ENCODE results near the gene RBP2. TPM values are rescaled to one million over a fixed set of nuclear protein-coding genes. Genes with fewer than 3 reads are reported as not detected.

The RBP2 gene
- polyA plus RNA-seq, 3 donors: not detected

- Histone ChIP-seq H3K9me3 (replicated peaks in 1 of 2; ENCODE audit: control insufficient read depth in 1 of 2, insufficient read depth in 1 of 2, low read length in 2 of 2) (no peaks in the 10 kb centered on the region), H4K20me1 (ENCODE audit: insufficient read depth, low read length) (no peaks in the 10 kb centered on the region), H3K9ac (ENCODE audit: insufficient read depth, low read length, poor library complexity, severe bottlenecking) (no peak overlapping the region), H3K4me1 (ENCODE audit: control insufficient read depth in 1 of 2, insufficient read depth in 2 of 2, low read length in 2 of 2) (no peaks in the 10 kb centered on the region), H3K79me2 (ENCODE audit: insufficient read depth, low read length) (no peaks in the 10 kb centered on the region), H2AFZ (ENCODE audit: insufficient read depth, low read depth, low read length, poor library complexity, severe bottlenecking) (no peak overlapping the region), H3K4me3 (replicated peaks in 1 of 3; ENCODE audit: low read depth in 2 of 3, low read length in 3 of 3) (no peak overlapping the region), H3K27me3 (ENCODE audit: control insufficient read depth in 2 of 2, insufficient read depth in 2 of 2, low read length in 2 of 2) (no peaks in the 10 kb centered on the region), H3K4me2 (replicated peaks; ENCODE audit: extremely low read depth, low read length, poor library complexity, severe bottlenecking) (no peak overlapping the region), H3K27ac (ENCODE audit: low read depth in 1 of 2, low read length in 2 of 2) (no peak overlapping the region), H3K36me3 (replicated peaks in 1 of 2; ENCODE audit: control insufficient read depth in 1 of 2, insufficient read depth in 2 of 2, low read length in 2 of 2) (no peaks in the 10 kb centered on the region)
- no peaks in the 10 kb centered on the region for H3K4me1 Mint-ChIP-seq
- no peaks in the 10 kb centered on the region for H3K9me3 Mint-ChIP-seq
- no peak overlapping the region for H3K27ac Mint-ChIP-seq
- TF ChIP-seq CTCF (IDR thresholded peaks at IDR 0.05): no peak
- no peak for DNase-seq
- no peak overlapping the region for H3K4me3 Mint-ChIP-seq
- no peaks in the 10 kb centered on the region for H3K27me3 Mint-ChIP-seq (ENCODE audit: low read depth in 3 of 3)
- H3K36me3 Mint-ChIP-seq: no peaks in the 10 kb centered on the region
- intact Hi-C loops (cut with micrococcal nuclease): no loop called here
These were observed 26.2 kb downstream of the RBP2 start for GRCh38 chr3:139450159-139450558.

GRCh38 chr3:139449566-139449965 is 26.8 kb downstream of the RBP2 start:
- intact Hi-C loops (cut with micrococcal nuclease): no loop called here
- Mint-ChIP-seq H3K9me3 (no peaks in the 10 kb centered on the region), H3K36me3 (no peaks in the 10 kb centered on the region), H3K27ac (no peak overlapping the region), H3K27me3 (ENCODE audit: low read depth in 3 of 3) (no peaks in the 10 kb centered on the region), H3K4me3 (no peak overlapping the region), H3K4me1 (no peaks in the 10 kb centered on the region)
- Histone ChIP-seq H3K9ac (ENCODE audit: insufficient read depth, low read length, poor library complexity, severe bottlenecking) (no peak overlapping the region), H4K20me1 (ENCODE audit: insufficient read depth, low read length) (no peaks in the 10 kb centered on the region), H3K36me3 (replicated peaks in 1 of 2; ENCODE audit: control insufficient read depth in 1 of 2, insufficient read depth in 2 of 2, low read length in 2 of 2) (no peaks in the 10 kb centered on the region), H3K27me3 (ENCODE audit: control insufficient read depth in 2 of 2, insufficient read depth in 2 of 2, low read length in 2 of 2) (no peaks in the 10 kb centered on the region), H3K4me3 (replicated peaks in 1 of 3; ENCODE audit: low read depth in 2 of 3, low read length in 3 of 3) (no peak overlapping the region), H2AFZ (ENCODE audit: insufficient read depth, low read depth, low read length, poor library complexity, severe bottlenecking) (no peak overlapping the region), H3K79me2 (ENCODE audit: insufficient read depth, low read length) (no peaks in the 10 kb centered on the region), H3K4me2 (replicated peaks; ENCODE audit: extremely low read depth, low read length, poor library complexity, severe bottlenecking) (no peak overlapping the region), H3K9me3 (replicated peaks in 1 of 2; ENCODE audit: control insufficient read depth in 1 of 2, insufficient read depth in 1 of 2, low read length in 2 of 2) (no peaks in the 10 kb centered on the region), H3K4me1 (ENCODE audit: control insufficient read depth in 1 of 2, insufficient read depth in 2 of 2, low read length in 2 of 2) (no peaks in the 10 kb centered on the region), H3K27ac (ENCODE audit: low read depth in 1 of 2, low read length in 2 of 2) (no peak overlapping the region)
- TF ChIP-seq CTCF (IDR thresholded peaks at IDR 0.05): no peak
- no peak for DNase-seq
- 95% methylated on average over 2 of the region's 5 CpGs for WGBS (ENCODE audit: insufficient coverage)

Measured in CD14-positive monocyte (primary cell).